Measurements from ENCODE around the gene BEND3.

BEND3 gene

GRCh38 chr6:107080036-107080435 lies 35.3 kb downstream of the BEND3 start:
- FAIRE-seq, result no peak

GRCh38 chr6:107079429-107079828 lies 35.9 kb downstream of the BEND3 start:
- no peak for FAIRE-seq

- no peak for FAIRE-seq
These were observed 37.6 kb downstream of the BEND3 start for GRCh38 chr6:107077710-107078109.

DNA sequence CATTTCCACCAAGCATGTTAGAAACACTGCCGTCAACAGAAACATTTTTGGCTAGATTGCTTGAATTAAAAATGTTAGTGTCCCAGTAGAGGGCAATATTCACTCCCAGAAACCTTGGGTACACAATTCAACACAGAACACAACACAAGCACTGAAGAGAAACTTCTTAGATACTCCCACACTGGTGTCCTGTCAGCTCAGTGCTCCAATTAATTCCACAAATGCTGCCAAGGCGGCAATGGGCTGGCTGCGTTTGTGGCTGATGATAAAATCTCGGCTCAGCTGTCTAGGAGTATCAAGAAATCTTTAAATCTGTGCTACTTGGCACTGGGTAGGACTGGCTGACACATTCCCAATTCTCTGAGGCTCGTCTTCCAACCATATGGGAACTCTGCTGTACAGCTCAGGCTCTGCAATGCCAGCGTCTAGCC lies 39.3 kb downstream of the BEND3 start:
- peak; percentile 85 for FAIRE-seq

- FAIRE-seq, result no peak
These were observed 44.6 kb downstream of the BEND3 start for GRCh38 chr6:107070686-107071085.

GRCh38 chr6:107069631-107070548 lies 45.4 kb downstream of the BEND3 start:
- FAIRE-seq, result no peak

- FAIRE-seq, result no peak
These were observed 46.4 kb downstream of the BEND3 start for GRCh38 chr6:107068691-107069630.

DNA sequence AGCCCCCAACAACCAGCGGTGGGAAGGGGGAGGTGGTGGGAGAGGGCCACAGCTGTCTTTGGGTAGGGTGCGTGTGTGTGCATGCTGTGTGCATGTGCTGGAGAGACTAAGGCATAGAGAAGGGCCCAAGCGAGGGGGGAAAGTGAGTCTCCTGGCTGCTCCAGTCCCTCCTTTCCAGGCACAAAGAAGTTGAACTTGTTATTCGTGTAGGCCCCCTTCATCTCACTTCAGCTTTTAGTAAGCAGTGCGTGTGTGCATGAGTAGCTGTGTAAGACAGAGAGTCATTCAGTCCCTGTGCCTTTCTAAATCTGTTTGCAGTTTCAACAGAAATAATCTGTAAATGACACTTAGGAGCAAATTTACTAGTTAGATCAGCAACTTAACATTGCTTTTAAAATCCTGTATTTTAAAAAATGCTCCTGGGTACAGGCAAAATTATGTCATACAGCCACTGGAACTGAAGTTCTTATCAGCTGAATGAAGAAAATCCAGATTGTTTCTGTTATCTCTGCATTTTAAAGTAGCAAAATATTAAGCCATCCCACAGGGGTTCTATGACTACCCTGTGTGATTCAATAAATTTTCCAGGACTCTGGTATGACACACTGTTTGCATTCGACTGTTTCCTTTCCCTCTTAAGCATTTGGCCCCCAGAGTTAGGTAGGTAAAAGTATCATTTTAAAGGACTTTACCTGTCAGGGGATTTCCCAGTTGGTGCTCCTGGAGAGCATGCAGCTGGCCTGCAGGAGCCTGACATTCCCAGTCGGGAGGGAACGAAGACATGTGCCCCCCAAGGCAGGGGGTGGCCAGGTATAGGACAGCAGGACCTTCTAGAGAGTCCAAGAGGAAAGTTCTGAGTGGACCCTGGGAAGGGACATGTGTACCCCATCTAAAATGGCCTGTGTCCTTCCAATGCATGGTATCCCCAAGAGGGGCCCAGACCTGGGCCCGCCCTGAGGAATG lies 48.3 kb downstream of the BEND3 start:
- no peak for FAIRE-seq

- FAIRE-seq, result no peak
These were observed 50.7 kb downstream of the BEND3 start for GRCh38 chr6:107064579-107065065.

DNA sequence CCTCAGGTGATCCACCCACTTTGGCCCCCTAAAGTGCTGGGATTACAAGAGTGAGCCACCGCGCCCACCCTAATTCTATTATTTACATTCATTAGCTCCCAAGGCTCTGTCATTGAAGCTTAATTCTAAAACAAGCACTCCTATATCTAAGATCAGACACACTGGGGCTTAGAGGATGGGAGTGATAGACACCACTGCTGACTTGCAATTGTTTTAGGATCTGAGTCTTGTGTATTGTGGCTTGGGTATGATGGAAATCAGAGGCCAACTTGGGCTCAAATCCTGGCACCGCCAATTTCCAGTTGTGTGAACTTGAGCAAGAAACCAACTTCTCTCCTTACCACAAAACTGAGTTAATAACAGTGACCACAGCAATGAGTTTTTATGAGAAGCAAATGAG lies 52.6 kb downstream of the BEND3 start:
- FAIRE-seq, result no peak

DNA sequence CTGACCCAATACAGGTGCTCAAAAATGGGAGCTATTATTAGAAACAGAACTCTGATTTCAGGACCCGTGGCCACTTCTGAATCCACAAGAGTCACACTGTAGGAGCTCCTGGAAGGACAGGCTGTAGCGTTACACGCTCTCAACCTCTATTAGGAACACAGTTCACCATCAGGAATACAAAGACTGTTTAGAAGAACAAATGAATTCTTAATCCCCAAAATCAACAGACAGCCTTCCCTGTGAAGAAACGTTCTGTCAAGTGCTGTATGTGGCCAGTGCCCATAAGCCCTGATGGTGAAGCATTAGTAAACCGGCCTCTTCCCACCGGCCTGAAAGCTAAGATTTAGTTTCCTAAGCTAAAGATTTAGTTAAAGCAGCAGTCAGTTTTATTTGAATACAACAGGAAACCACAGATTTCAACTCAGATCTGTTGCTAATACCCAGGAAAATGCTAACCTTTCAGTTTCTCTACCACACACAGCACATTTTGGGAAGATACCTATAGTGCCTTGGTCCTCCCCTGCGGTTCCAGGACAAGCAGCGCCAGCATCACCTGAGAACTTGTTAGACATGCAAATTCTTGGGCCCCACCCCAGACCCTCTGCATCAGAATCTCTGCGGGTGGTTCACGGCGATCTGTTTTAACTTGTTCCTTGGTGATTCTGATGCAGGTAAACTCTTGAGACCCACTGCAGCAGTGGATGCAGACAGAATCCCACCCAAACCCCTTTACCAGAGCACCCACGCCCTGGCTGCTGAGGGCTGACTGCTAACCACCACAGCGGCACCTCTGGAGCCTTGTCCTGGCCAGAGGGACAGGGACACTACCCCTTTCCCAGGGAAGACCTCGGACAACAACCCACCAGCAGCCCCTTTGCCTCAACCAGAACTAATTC lies 53.9 kb downstream of the BEND3 start:
- FAIRE-seq, result no peak

DNA sequence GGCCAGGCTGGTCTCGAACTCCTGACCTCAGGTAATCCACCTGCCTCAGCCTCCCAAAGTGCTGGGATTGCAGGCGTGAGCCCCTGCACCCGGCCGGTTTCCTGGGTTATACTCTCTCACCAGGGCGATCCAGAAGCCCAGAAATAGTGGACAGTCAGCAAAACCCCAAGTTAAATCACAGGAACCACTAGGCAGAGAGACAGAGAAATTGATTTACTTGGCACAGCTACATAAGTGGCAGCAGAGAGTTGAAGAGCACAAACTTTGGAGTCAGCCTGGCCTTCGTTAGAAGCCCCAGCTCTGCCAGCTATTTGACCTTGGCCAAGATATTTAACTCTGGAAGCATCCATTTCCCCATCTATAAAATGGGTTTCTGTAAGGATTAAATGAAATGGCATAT lies 54.6 kb downstream of the BEND3 start:
- no peak for FAIRE-seq

DNA sequence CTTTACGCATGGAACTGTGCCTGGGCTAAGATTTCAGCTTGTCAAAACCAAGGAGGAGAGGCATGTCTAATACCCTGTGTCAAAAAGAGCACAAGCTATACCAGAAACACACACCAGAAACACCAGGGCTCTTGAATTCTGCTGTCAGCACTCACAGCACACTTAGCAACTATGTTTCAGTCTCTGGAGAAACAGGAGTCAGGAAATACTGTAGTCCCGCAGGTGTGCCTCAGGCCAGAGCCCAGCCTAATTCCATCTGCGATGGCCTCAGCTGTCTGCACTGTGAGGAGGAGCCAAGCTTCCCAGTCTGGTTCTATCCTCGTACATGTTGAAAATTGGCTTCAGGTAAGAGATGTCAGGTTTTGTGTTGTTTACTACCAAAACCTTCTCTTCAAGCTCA lies 55.7 kb downstream of the BEND3 start:
- no peak for FAIRE-seq

DNA sequence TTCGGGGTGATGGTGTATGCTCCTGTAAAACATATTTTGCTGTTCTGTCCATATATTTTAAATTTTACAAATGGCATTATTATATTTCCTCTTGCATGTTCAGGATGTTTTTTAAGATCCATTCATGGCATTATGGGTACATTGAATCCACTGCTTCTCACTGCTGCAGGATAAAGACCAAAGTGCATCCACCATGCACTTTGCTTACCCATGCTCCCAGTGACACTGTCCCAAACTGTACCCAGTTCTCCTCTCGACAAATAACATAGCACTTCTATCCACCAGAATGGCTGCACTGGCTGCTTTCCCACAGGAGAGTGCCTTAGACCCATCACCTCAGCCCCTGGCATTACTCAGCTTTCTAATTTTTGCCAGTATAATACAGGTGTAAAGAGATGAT lies 57.6 kb downstream of the BEND3 start:
- no peak for FAIRE-seq

- no peak for FAIRE-seq
These were observed 58.5 kb downstream of the BEND3 start for GRCh38 chr6:107056796-107057195.

DNA sequence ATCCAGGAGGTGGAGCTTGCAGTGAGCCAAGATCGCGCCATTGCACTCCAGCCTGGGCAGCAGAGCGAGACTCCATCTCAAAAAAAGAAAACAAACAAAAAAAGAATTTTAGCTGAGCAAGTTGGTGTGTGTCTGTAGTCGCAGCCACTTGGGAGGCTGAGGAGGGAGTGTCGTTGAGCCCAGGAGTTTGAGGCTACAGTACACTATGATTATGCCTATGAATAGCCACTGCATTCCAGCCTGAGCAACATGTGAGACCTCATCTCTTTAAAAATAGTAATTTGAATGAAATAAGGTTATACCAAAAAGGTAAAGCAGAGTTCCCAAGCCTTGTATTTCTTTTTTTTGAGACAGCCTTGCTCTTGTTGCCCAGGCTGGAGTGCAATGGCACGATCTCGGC lies 67.5 kb downstream of the BEND3 start:
- FAIRE-seq, result no peak

- FAIRE-seq, result no peak
These were observed 69.3 kb downstream of the BEND3 start for GRCh38 chr6:107045826-107046675.

- FAIRE-seq, result no peak
These were observed 82.2 kb downstream of the BEND3 start for GRCh38 chr6:107033126-107033525.

- FAIRE-seq, result no peak
These were observed 83.3 kb downstream of the BEND3 start for GRCh38 chr6:107032051-107032450.

- no peak for FAIRE-seq
These were observed 85.2 kb downstream of the BEND3 start for GRCh38 chr6:107030151-107030550.

Measured in G401.6 (cell line).